ENCODE data around the gene OR4D10.

DNA sequence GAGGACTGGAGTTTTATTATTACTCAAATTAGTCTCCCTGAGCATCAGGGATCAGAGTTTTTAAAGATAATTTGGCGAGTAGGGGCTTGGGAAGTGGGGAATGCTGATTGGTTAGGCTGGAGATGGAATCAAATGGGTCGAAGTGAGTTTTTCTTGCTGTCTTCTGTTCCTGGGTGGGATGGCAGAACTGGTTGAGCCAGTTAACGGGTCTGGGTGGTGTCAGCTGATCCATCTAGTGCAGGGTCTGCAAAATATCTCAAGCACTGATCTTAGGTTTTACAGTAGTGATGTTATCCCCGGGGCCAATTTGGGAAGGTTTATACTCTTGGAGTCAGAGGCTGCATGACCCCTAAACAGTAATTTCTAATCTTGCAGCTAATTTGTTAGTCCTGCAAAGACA lies 48.0 kb upstream of the OR4D10 start:
- TF ChIP-seq, protein P1, sequence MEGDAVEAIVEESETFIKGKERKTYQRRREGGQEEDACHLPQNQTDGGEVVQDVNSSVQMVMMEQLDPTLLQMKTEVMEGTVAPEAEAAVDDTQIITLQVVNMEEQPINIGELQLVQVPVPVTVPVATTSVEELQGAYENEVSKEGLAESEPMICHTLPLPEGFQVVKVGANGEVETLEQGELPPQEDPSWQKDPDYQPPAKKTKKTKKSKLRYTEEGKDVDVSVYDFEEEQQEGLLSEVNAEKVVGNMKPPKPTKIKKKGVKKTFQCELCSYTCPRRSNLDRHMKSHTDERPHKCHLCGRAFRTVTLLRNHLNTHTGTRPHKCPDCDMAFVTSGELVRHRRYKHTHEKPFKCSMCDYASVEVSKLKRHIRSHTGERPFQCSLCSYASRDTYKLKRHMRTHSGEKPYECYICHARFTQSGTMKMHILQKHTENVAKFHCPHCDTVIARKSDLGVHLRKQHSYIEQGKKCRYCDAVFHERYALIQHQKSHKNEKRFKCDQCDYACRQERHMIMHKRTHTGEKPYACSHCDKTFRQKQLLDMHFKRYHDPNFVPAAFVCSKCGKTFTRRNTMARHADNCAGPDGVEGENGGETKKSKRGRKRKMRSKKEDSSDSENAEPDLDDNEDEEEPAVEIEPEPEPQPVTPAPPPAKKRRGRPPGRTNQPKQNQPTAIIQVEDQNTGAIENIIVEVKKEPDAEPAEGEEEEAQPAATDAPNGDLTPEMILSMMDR (IDR thresholded peaks at IDR 0.05) = no peak
- TF ChIP-seq POLR2A (IDR thresholded peaks at IDR 0.05) (no peak), EP300 (IDR thresholded peaks at IDR 0.05) (no peak)
